Measurements from ENCODE around the gene DENND1C.

DNA sequence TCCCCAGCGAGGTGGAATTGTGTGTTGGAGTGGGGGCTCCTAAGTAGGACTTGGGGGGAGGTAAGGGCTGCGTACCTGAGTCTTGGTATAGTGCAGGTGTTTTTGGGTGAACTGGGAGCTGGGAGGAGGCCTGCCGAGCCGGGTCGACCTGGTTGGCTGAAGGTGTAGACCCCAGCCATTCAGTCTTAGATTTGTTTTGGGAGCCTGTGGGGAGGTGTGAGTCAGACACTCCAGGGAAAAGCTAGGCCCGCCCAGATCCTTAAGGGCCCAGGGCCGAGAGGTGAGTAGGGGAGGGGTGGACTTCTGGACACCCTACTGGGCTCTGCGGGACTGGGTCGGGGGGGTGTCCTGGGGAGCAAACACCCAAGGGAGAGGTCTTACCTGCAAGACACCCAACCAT, 16.6 kb downstream of the DENND1C start:
- TF ChIP-seq EP300 (IDR thresholded peaks at IDR 0.05) (no peak), POLR2A (IDR thresholded peaks at IDR 0.05) (no peak)

All from ovary (tissue), 1 donor.